WTC11 (cell line): ENCODE measurements around the gene MBD3. TPM values are rescaled to one million over a fixed set of nuclear protein-coding genes. Genes with fewer than 3 reads are reported as not detected.

Source experiments
- ATAC-seq: fragments of 200-7000 bp; cut with Tn5 transposase; 2 replicates; pipeline ENCODE4 v1.10.0; 2021; ENCODE audit warnings: mild to moderate bottlenecking, moderate library complexity
- CTCF ChIA-PET: fragments of 300-600 bp; sonication (Branson Sonifier 250); formaldehyde crosslinking; loops from one replicate; lab custom pipeline; 2021; ENCODE audit warnings: antibody characterized with exemption; lab: Charles Lee
- POLR2A ChIA-PET: fragments of 350-600 bp; sonication (Branson Sonifier 250); formaldehyde crosslinking; loops from one replicate; lab custom pipeline; 2021; ENCODE audit warnings: antibody characterized with exemption; lab: Charles Lee
- DNase-seq: peaks from one replicate; pipeline ENCODE4 v3.0.0; 2021; ENCODE audit warnings: low spot score
- H3K27ac Mint-ChIP-seq: 2 replicates; pipeline ENCODE4 v1.8.0; 2021; ENCODE audit warnings: mixed read lengths
- H3K27me3 Mint-ChIP-seq: 2 replicates; pipeline ENCODE4 v1.8.0; 2021; ENCODE audit warnings: low read depth, mild to moderate bottlenecking, moderate library complexity, mixed read lengths
- H3K36me3 Mint-ChIP-seq: 2 replicates; pipeline ENCODE4 v1.8.0; 2021; ENCODE audit warnings: mixed read lengths
- H3K4me1 Mint-ChIP-seq: 2 replicates; pipeline ENCODE4 v1.8.0; 2022; ENCODE audit warnings: mixed read lengths
- H3K4me3 Mint-ChIP-seq: 2 replicates; pipeline ENCODE4 v1.8.0; 2021; ENCODE audit warnings: mild to moderate bottlenecking, moderate library complexity, mixed read lengths
- H3K9me3 Mint-ChIP-seq: 2 replicates; pipeline ENCODE4 v1.8.0; 2021; ENCODE audit warnings: mixed read lengths
- CREM ChIP-seq: sonication (generic); formaldehyde crosslinking; IDR thresholded peaks from 2 replicates; pipeline ENCODE4 v1.8.1; 2022; ENCODE audit warnings: mild to moderate bottlenecking, missing genetic modification reagents, moderate library complexity
- E2F4 ChIP-seq: sonication (generic); formaldehyde crosslinking; IDR thresholded peaks from 2 replicates; pipeline ENCODE4 v1.8.1; 2022; ENCODE audit warnings: low read depth, mild to moderate bottlenecking, moderate library complexity, missing genetic modification reagents, borderline replicate concordance
- ETV6 ChIP-seq: sonication (generic); formaldehyde crosslinking; IDR thresholded peaks from 2 replicates; pipeline ENCODE4 v1.8.1; 2022; ENCODE audit warnings: mild to moderate bottlenecking, missing genetic modification reagents
- KAT7 ChIP-seq: sonication (generic); formaldehyde crosslinking; IDR thresholded peaks from 2 replicates; pipeline ENCODE4 v1.8.1; 2023; ENCODE audit warnings: missing genetic modification reagents, mild to moderate bottlenecking, borderline replicate concordance
- RELA ChIP-seq: sonication (generic); formaldehyde crosslinking; IDR thresholded peaks from 2 replicates; pipeline ENCODE4 v1.8.1; 2022; ENCODE audit warnings: missing genetic modification reagents, mild to moderate bottlenecking, borderline replicate concordance
- SP1 ChIP-seq: sonication (generic); formaldehyde crosslinking; conservative IDR thresholded peaks from 2 replicates; pipeline ENCODE4 v1.8.1; 2022; ENCODE audit warnings: missing genetic modification reagents
- TP53 ChIP-seq: sonication (generic); formaldehyde crosslinking; IDR thresholded peaks from 2 replicates; pipeline ENCODE4 v1.8.1; 2023; ENCODE audit warnings: mild to moderate bottlenecking, missing genetic modification reagents
- ZNF219 ChIP-seq: sonication (generic); formaldehyde crosslinking; IDR thresholded peaks from 2 replicates; pipeline ENCODE4 v1.8.0; 2023; ENCODE audit warnings: missing genetic modification reagents, mild to moderate bottlenecking, borderline replicate concordance
- ZNF263 ChIP-seq: sonication (generic); formaldehyde crosslinking; IDR thresholded peaks from 2 replicates; pipeline ENCODE4 v1.8.1; 2022; ENCODE audit warnings: low read depth, mild to moderate bottlenecking, moderate library complexity, missing genetic modification reagents
- ZNF396 ChIP-seq: fragments of 250-450 bp; sonication (Bioruptor Pico); IDR thresholded peaks from 2 replicates; pipeline ENCODE4 v1.8.0; 2021; ENCODE audit warnings: mild to moderate bottlenecking, moderate library complexity, borderline replicate concordance
- ZNF423 ChIP-seq: fragments of 250-450 bp; sonication (Bioruptor Pico); IDR thresholded peaks from 2 replicates; pipeline ENCODE4 v2.1.2; 2022; ENCODE audit warnings: mild to moderate bottlenecking, moderate library complexity
- total RNA-seq: library from RNA; stranded (reverse); gene quantifications from 3 replicates; pipeline ENCODE4 v1.2.3, GENCODE V29; 2021
- TF ChIP-seq, protein P1 (sequence below): sonication (generic); formaldehyde crosslinking; IDR thresholded peaks from 2 replicates; pipeline ENCODE4 v1.8.1; 2022; ENCODE audit warnings: mild to moderate bottlenecking, moderate library complexity, missing genetic modification reagents
- TF ChIP-seq, protein P2 (sequence below): fragments of 250-450 bp; sonication (Bioruptor Pico); conservative IDR thresholded peaks from 2 replicates; pipeline ENCODE4 v1.9.0; 2021; ENCODE audit warnings: mild to moderate bottlenecking
- TF ChIP-seq, protein P3 (sequence below): sonication (generic); formaldehyde crosslinking; conservative IDR thresholded peaks from 2 replicates; pipeline ENCODE4 v1.8.1; 2023; ENCODE audit warnings: mild to moderate bottlenecking, low read depth, missing genetic modification reagents, moderate library complexity
- TF ChIP-seq, protein P4 (sequence below): sonication (generic); formaldehyde crosslinking; IDR thresholded peaks from 2 replicates; pipeline ENCODE4 v1.8.1; 2023; ENCODE audit warnings: mild to moderate bottlenecking, missing genetic modification reagents, borderline replicate concordance

MBD3 gene
- total RNA-seq, 1 experiment from 2014 or later: 90.2 TPM

- ChIA-PET CTCF (interaction anchor here (0.6 to 1.5 kb wide), 11 partner anchors 13 to 297 kb away, joined by 3 to 14 read pairs (median 3); partner anchors contain the start of genes APC2 and REEP6), POLR2A (interaction anchor here (0.9 to 1.4 kb wide), 6 partner anchors 15 to 260 kb away, joined by 3 to 7 read pairs (median 4); partner anchors contain the start of gene REEP6)
- DNase-seq: no peak
- TF ChIP-seq CREM (CRISPR knock-in tag) (0 out of 2 replicates have a peak, but pooled peaks have one; percentile 43), ZNF263 (CRISPR knock-in tag) (0 out of 2 replicates have a peak, but pooled peaks have one; percentile 22), KAT7 (CRISPR knock-in tag) (no peak), ZNF219 (peak; percentile 11; the same call in 1 of the 2 replicates), TP53 (CRISPR knock-in tag) (no peak; the same call in 1 of the 2 replicates), ZNF423 (CRISPR knock-in tag) (peak; percentile 72), E2F4 (CRISPR knock-in tag) (peak; percentile 45; the same call in 1 of the 2 replicates)
- TF ChIP-seq, protein P1, sequence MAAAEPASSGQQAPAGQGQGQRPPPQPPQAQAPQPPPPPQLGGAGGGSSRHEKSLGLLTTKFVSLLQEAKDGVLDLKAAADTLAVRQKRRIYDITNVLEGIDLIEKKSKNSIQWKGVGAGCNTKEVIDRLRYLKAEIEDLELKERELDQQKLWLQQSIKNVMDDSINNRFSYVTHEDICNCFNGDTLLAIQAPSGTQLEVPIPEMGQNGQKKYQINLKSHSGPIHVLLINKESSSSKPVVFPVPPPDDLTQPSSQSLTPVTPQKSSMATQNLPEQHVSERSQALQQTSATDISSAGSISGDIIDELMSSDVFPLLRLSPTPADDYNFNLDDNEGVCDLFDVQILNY (CRISPR knock-in tag): 0 out of 2 replicates have a peak, but pooled peaks have one; percentile 37
- TF ChIP-seq, all 79 proteins: peak for 6
- no peak overlapping the region for H3K27ac Mint-ChIP-seq
- 0 out of 2 replicates have a peak, but pooled peaks cover 3% of the 10 kb centered on the region for H3K9me3 Mint-ChIP-seq
- H3K4me3 Mint-ChIP-seq: peak overlapping the region; percentile 59
- peaks cover 38% of the 10 kb centered on the region for H3K27me3 Mint-ChIP-seq
- H3K4me1 Mint-ChIP-seq: peaks cover 6% of the 10 kb centered on the region
- ATAC-seq: no peak
- peaks cover 5% of the 10 kb centered on the region; the same call in 1 of the 2 replicates for H3K36me3 Mint-ChIP-seq
These were observed 25.4 kb downstream of the MBD3 start for GRCh38 chr19:1567116-1567847.

GRCh38 chr19:1566392-1567115 is 26.1 kb downstream of the MBD3 start:
- ChIA-PET CTCF (interaction anchor here (0.6 to 1.5 kb wide), 11 partner anchors 12 to 298 kb away, joined by 3 to 14 read pairs (median 3); partner anchors contain the start of genes APC2 and REEP6), POLR2A (interaction anchor here (0.9 to 1.4 kb wide), 6 partner anchors 14 to 261 kb away, joined by 3 to 7 read pairs (median 4); partner anchors contain the start of gene REEP6)
- Mint-ChIP-seq H3K27me3 (peaks cover 32% of the 10 kb centered on the region), H3K27ac (no peak overlapping the region), H3K4me1 (peaks cover 6% of the 10 kb centered on the region), H3K4me3 (peak overlapping the region; percentile 54), H3K36me3 (peaks cover 5% of the 10 kb centered on the region; the same call in 1 of the 2 replicates), H3K9me3 (0 out of 2 replicates have a peak, but pooled peaks cover 3% of the 10 kb centered on the region)
- ATAC-seq (peak; percentile 84), DNase-seq (peak; percentile 74)
- TF ChIP-seq, protein P2, sequence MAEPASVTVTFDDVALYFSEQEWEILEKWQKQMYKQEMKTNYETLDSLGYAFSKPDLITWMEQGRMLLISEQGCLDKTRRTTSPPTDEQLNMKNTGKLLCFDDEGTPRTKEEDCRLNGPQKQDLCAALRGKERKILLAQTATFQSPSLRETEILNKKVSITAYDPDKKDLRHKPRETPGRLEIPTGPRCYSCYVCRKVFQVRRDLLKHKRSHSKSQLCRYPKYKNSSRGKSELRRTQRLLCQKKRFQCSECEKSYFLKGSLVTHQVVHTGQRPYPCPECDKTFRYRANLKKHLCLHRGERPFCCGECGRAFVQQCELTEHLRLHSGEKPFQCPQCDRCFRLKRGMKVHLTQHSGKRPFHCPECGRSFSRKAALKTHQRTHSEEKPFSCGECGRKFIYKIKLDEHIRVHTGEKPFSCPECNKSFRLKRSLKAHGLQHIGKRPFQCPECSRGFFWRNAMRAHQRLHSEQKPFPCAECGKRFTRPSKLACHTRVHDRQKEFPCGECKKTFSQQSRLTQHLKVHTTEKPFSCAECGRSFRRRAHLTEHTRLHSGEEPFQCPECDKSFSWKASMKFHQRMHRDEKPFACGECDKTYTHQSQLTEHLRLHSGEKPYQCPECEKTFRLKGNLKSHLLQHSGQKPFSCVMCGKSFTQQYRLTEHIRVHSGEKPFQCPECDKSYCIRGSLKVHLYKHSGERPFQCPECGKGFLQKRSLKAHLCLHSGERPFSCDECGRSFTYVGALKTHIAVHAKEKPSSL (CRISPR knock-in tag): no peak
- TF ChIP-seq RELA (CRISPR knock-in tag) (no peak), ETV6 (CRISPR knock-in tag) (peak; percentile 16; the same call in 1 of the 2 replicates), TP53 (CRISPR knock-in tag) (peak; percentile 3; the same call in 1 of the 2 replicates), SP1 (CRISPR knock-in tag) (no peak), ZNF396 (CRISPR knock-in tag) (no peak)
- TF ChIP-seq, protein P3, sequence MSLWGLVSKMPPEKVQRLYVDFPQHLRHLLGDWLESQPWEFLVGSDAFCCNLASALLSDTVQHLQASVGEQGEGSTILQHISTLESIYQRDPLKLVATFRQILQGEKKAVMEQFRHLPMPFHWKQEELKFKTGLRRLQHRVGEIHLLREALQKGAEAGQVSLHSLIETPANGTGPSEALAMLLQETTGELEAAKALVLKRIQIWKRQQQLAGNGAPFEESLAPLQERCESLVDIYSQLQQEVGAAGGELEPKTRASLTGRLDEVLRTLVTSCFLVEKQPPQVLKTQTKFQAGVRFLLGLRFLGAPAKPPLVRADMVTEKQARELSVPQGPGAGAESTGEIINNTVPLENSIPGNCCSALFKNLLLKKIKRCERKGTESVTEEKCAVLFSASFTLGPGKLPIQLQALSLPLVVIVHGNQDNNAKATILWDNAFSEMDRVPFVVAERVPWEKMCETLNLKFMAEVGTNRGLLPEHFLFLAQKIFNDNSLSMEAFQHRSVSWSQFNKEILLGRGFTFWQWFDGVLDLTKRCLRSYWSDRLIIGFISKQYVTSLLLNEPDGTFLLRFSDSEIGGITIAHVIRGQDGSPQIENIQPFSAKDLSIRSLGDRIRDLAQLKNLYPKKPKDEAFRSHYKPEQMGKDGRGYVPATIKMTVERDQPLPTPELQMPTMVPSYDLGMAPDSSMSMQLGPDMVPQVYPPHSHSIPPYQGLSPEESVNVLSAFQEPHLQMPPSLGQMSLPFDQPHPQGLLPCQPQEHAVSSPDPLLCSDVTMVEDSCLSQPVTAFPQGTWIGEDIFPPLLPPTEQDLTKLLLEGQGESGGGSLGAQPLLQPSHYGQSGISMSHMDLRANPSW (CRISPR knock-in tag): no peak
- TF ChIP-seq, protein P4, sequence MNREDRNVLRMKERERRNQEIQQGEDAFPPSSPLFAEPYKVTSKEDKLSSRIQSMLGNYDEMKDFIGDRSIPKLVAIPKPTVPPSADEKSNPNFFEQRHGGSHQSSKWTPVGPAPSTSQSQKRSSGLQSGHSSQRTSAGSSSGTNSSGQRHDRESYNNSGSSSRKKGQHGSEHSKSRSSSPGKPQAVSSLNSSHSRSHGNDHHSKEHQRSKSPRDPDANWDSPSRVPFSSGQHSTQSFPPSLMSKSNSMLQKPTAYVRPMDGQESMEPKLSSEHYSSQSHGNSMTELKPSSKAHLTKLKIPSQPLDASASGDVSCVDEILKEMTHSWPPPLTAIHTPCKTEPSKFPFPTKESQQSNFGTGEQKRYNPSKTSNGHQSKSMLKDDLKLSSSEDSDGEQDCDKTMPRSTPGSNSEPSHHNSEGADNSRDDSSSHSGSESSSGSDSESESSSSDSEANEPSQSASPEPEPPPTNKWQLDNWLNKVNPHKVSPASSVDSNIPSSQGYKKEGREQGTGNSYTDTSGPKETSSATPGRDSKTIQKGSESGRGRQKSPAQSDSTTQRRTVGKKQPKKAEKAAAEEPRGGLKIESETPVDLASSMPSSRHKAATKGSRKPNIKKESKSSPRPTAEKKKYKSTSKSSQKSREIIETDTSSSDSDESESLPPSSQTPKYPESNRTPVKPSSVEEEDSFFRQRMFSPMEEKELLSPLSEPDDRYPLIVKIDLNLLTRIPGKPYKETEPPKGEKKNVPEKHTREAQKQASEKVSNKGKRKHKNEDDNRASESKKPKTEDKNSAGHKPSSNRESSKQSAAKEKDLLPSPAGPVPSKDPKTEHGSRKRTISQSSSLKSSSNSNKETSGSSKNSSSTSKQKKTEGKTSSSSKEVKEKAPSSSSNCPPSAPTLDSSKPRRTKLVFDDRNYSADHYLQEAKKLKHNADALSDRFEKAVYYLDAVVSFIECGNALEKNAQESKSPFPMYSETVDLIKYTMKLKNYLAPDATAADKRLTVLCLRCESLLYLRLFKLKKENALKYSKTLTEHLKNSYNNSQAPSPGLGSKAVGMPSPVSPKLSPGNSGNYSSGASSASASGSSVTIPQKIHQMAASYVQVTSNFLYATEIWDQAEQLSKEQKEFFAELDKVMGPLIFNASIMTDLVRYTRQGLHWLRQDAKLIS (CRISPR knock-in tag): 0 out of 2 replicates have a peak, but pooled peaks have one; percentile 30
